ENCODE measurements around the gene NR2C1.
A peak's percentile ranks its signal among the peaks of the same experiment; 100 is the strongest.
"Not testable (repeated sequence)": the region's sequence is repeated elsewhere in the genome, so short reads cannot be mapped to it uniquely, and the experiment has no call there.

NR2C1 gene
- 27.0 to 45.2 (median 38.1) reads per million in 4 experiments for total RNA-seq

- peak; percentile 83 for DNase-seq
Observed at GRCh38 chr12:95072900-95073697, at the start of gene NR2C1. Gene NR2C1, minus strand, starts transcription at chr12:95073618. Its CDS starts 6,234 bp downstream, at chr12:95067384.

- DNase-seq: no peak
Observed at GRCh38 chr12:95118788-95119179, 45.4 kb upstream of the NR2C1 start.

- DNase-seq: no peak
Observed at GRCh38 chr12:95118138-95118787, 44.8 kb upstream of the NR2C1 start.

- DNase-seq: peak; percentile 42
Observed at GRCh38 chr12:95117178-95117599, 43.8 kb upstream of the NR2C1 start.

- DNase-seq: no peak
Observed at GRCh38 chr12:95116773-95117172, 43.4 kb upstream of the NR2C1 start.

- no peak for DNase-seq
Observed at GRCh38 chr12:95116341-95116740, 42.9 kb upstream of the NR2C1 start.

GRCh38 chr12:95115641-95116040 is 42.2 kb upstream of the NR2C1 start:
- DNase-seq: no peak

- DNase-seq: no peak
Observed at GRCh38 chr12:95114766-95115405, 41.5 kb upstream of the NR2C1 start.

GRCh38 chr12:95107362-95107761 is 33.9 kb upstream of the NR2C1 start:
- no peak for DNase-seq

- DNase-seq: no peak
Observed at GRCh38 chr12:95105540-95105939, 32.1 kb upstream of the NR2C1 start.

GRCh38 chr12:95104919-95105452 is 31.6 kb upstream of the NR2C1 start:
- DNase-seq: no peak

- DNase-seq: no peak
Observed at GRCh38 chr12:95102916-95103671, 29.7 kb upstream of the NR2C1 start.

- not testable (repeated sequence) for DNase-seq
Observed at GRCh38 chr12:95101957-95102356, 28.5 kb upstream of the NR2C1 start.

GRCh38 chr12:95100264-95101190 is 27.1 kb upstream of the NR2C1 start:
- no peak for DNase-seq

GRCh38 chr12:95099270-95099790 is 25.9 kb upstream of the NR2C1 start:
- no peak for DNase-seq

- DNase-seq: no peak
Observed at GRCh38 chr12:95096852-95097251, 23.4 kb upstream of the NR2C1 start.

GRCh38 chr12:95096378-95096777 is 23.0 kb upstream of the NR2C1 start:
- DNase-seq: no peak

GRCh38 chr12:95095866-95096265 is 22.4 kb upstream of the NR2C1 start:
- DNase-seq: not testable (repeated sequence)

GRCh38 chr12:95089462-95089861 is 16.0 kb upstream of the NR2C1 start:
- no peak for DNase-seq

- no peak for DNase-seq
Observed at GRCh38 chr12:95088379-95088778, 15.0 kb upstream of the NR2C1 start.

GRCh38 chr12:95085612-95086011 is 12.2 kb upstream of the NR2C1 start:
- no peak for DNase-seq
